Measurements from ENCODE around the gene FOXP1.

Gene FOXP1

DNA sequence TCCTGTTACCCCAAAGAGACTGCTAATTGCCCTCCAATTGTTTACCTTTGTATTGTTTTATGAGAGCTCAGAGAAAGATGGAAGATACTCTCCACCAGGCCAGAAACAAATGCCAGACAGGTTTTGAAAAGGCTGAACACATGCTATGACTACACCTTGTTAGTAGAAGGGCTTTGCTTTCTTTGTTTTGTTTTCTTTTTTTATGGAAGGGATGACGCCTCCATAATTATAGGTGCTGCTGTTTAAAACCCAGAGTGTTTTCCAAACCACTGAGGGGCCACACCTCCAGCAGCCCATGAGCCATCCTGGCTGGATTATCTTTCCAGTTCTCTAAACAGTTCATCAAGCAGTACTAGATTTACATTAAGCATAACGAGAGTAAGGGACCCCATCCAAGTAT is 5.6 kb upstream of the FOXP1 start:
- in situ Hi-C loops (cut with HindIII; ENCODE audit: low sequenced_read_pairs): no loop called here

DNA sequence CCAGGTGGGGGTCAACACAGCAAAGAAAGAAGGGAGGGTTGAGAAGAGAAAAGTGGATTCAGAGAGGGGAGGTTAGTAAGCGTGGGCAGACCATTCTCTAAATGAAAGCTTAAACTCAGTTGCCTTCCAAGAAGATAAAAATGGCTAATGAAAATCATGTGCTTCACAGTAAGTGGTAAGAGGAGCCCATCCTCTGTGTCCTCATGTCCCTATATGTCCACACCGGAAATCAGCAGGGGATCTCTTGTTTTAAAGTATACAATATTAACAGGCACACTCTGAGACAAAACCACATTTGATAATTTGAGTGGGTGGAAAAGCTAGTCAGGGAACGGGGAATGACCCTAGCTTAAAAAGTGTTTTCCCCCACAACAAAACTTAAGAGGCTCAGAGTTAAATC is 4.4 kb upstream of the FOXP1 start:
- in situ Hi-C loops (cut with HindIII; ENCODE audit: low sequenced_read_pairs): no loop called here

DNA sequence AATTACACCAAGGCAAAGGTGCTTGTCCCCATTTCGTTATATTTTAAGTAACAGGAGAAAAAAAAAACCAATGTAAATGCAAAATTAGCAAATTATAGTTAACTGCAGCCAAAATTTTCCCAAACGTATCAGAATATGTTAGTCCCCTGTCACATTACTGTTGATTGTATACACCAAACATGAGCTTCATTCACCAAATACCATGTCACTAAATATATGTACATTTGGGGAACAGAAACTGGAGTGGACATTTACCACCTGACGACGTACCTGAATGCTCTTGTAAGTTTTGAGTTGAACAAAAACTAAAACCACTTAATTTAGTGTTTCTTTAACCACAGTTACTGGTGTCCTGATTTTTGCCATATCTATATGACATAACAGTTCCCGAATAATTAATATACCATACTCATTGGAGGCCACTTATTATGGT is 3.3 kb upstream of the FOXP1 start:
- in situ Hi-C loops (cut with HindIII; ENCODE audit: low sequenced_read_pairs): no loop called here

DNA sequence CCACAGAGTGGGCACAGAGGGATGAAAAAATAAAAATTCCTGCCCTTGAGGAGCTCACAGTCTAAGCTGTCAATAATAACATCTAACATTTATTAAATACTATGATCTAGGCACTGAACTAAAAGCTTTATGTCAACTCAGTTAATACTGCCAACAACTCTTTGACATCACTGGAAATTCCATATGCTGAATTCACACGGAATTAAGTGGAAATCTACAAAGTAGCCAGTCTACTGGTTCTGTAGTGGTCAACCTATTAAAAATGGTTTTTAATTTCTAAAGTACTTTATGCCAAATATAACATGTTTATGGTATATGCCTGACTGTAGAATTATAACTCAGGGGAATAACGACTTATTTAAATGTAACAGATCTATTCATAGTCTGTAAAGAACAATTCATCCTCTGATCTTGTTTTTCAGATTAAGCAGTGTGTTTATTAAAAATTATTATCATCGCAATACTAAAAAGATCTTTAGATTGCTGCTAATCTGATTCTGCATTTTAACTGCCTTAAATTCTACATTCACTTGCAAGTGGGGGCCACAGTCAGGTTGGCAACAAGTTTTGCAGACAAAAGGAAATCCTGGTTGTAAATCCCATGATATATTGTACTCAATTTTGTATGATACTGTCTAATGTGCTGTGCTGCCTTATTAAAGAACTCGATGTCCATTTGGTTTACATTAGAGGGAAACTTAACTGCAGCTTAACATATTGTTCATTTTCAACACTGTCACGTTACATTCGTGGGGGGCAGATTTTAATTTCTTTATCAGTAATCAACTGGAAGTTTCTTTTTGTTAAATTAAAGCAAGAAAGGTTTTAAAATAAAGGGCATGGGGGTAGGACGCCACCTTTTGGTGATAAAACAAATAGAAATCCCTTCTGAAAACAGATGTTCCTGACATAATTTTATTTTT is 2.6 kb upstream of the FOXP1 start:
- in situ Hi-C loops (cut with HindIII; ENCODE audit: low sequenced_read_pairs): no loop called here

DNA sequence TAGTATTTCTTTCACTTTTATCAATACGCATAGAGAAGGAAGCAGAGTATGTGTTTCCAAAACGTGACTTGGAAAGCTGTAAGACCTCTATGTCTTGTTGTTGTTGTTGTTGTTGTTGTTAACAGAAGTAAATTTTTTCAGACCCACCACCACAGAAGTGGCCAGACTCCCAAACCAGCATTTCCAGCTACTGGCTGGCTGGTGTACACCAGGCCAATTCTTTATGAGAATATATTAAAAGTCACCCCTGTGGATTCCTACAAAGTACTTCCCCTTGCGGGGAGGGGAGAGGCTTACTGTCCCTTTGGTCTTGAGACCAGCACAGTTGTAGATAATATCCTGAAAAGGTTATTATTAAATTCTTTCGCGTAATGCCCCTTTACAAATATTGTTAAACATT is 1.6 kb upstream of the FOXP1 start:
- in situ Hi-C loops (cut with HindIII; ENCODE audit: low sequenced_read_pairs): no loop called here

DNA sequence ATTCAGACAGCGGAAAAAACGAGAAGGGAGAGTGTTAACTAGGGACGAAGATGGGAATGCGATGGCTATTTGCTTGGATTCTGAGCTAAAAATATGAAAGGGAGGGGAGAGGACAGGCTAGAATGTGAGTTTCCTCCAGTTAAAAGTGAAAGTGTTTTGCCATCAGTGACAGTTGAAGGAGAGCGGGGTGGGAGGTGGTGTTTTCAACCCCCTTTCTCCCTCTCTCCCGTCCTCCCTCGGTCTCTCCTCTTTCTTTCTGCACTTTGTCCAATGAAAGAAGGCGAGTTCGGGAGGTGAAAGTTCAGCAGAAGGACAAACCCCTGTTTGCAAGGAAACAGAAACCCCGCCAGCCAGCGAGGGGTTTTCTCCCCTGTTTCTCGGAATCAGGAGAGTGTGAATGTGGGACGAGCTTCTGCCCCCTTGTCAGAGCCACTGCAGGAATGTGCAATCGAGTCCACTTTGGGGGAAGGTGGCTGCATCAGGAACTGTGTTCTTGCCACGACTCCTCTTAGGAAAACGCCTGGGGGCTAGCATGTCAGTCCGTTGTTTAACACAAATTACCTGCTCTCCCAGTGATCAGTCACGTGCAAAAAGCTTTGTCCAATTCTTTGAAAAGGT is 975 bp upstream of the FOXP1 start:
- in situ Hi-C loops (cut with HindIII; ENCODE audit: low sequenced_read_pairs): loop anchor here (5.0 kb wide), 2 partner anchors 52 to 87 kb away; no protein-coding TSS in a partner anchor

DNA sequence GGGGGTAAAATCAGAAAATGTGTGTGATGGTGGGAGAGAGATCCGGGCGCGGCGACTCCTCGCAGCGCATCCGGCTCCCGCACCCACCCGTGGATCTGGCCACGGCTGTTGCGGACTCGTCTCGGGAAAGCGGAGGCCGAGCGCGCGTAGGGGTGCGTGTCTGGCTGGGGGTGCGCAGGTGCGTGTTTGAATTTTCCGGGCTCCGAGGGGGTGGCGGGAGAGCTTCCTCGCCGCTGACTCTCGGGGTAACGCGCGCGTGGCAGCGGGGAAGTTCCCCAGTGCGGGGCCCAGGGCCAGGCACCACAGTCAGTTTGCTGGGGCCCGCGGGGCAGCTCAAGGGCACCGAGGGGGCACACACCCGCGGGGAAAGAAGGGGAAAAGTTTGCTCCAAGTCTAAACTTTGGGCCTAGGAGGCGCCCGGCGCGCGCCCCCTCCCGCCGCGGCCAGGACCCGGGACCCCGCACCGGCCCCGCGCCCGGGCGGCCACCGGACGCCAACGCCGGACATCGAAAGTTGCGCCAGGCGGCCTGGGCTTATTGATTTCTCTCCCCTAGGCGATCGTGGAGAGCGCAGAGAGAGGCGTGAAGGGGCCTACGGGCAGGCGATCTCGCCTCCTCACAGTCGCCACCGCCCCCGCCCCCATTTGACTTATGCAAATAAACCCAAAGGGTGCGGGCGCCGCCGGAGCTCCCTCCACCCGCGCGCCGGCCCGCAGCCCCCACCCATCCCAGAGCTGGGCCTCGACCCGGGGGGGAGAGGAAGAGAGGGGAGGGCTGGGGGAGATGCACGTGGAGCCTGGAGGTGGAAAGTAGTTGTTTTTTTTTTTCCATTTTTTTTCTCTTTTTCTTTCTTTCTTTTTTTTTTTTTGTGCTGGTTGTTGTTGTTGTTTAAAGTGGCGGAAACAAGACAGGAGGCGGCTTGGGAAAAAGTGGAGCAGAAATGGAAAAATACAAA is 639 bp downstream of the FOXP1 start:
- in situ Hi-C loops (cut with HindIII; ENCODE audit: low sequenced_read_pairs): loop anchor here (5.0 kb wide), 2 partner anchors 51 to 86 kb away; no protein-coding TSS in a partner anchor

DNA sequence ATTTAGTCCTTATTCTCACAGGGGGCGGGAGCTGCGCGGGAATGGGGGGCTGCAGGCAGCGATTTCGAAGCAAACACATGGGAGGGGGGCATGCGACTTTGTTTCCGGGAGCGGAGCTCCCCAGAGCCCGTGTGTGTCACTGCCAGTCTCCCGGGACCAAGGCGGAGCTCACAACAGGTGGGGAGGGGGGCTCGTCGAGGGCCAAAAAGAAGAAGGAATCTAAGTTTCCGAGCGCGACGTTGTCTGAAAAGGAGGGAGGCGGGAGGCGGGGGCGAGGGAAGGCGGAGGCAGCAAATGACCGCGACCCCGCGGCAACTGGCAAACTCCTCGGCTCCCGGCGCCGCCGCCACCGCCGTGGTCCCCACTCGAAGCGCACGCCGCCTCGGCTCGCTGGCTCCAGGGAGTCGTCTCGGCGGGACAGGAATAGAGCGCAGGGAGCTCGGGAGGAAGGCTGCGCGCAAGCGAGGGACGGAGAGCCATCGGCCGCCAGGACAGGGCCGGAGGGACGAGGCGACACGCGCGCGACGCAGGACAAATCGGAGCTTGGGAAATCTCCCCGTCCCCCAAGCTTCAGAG is 1.4 kb downstream of the FOXP1 start:
- in situ Hi-C loops (cut with HindIII; ENCODE audit: low sequenced_read_pairs): loop anchor here (5.0 kb wide), 2 partner anchors 50 to 85 kb away; no protein-coding TSS in a partner anchor

DNA sequence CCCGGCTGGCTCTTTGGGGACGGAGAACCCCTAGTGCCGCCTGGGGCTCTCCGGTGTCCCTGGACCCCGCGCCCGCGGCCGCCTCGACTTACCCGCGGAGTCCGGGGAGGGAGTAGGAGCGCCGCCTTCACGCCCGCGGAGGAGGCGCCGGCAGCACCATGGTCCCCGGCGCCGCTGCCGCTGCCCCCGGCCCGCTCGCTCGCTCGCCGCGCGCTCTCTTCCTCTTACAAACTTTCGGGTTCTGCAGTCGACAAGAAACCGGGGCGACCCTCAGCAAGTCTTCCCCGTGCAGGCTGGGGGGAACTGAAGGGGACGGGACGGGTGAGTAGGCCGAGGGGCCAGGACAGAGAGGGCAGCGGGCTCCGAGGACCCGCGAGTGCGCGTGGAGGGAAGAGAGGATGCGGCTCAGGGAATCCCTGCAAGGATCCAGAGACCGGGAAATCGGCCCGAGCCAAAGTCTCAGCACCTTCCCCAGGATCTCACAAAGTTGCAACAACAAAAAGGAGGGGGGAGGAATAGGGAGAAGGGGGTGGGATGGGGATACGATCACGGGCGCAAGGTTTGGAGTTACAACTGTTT is 2.0 kb downstream of the FOXP1 start:
- in situ Hi-C loops (cut with HindIII; ENCODE audit: low sequenced_read_pairs): loop anchor here (5.0 kb wide), 2 partner anchors 49 to 84 kb away; no protein-coding TSS in a partner anchor

DNA sequence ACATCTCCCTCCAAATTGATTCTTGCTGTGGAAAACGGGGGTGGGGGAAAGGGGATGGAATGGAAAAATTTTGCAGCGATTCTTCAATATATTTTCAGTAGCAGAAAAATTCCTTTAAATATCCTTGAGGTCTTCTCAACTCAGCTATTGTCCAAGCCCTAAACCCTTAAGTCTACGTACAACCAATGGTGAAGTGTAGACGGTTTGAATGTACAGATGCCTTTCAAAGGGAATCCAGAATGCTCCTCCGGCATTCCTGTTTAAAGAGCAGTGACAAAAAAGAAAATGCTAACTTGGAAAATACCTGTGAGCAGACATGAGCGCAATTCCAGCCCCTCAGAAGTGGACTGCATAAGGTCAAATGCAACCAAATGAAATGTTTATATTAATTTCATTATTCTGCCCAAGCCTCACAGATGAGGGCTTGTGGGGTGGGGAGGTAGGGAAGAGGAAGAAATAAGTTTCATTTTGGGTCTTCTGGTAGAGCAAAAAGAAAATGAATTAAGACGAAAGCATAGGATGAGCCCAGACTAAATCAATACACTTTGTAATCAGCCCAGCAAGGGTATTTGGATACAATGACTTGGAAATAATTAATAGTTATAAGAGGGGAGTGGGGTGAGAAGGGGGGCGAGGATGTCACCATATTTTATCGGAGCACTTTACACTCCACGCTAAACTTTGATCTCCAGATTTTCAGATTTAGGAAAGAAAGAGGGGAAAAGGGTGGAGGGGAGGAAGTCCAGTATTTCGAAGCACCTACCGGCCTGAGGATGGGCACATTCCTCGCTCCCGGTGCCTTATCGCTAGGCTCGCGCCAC is 2.7 kb downstream of the FOXP1 start:
- in situ Hi-C loops (cut with HindIII; ENCODE audit: low sequenced_read_pairs): loop anchor here (5.0 kb wide), 2 partner anchors 49 to 84 kb away; no protein-coding TSS in a partner anchor

DNA sequence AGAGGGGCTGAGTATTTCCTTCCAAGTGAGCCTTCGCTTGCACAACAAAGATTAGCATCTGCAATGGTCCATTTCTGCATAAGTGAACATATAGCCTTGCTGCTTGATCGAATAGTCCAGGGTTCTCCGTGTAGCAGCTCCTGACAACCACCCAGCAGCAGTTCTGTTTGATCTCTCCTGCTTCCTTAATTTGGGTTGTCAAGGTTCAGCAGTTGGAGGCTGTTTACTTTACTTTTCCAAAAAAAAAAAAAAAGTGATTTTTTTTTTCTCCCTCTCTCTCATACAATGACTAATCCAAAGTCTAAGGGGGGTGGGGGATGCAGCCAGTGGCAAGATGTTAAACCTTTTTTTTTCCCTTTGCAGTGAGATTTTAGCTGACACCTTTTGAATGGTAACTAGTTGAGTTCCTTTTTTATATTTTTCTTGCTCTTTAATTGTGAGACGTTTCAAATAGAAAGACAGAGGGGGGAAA is 3.6 kb downstream of the FOXP1 start:
- in situ Hi-C loops (cut with HindIII; ENCODE audit: low sequenced_read_pairs): loop anchor here (5.0 kb wide), 2 partner anchors 48 to 83 kb away; no protein-coding TSS in a partner anchor

DNA sequence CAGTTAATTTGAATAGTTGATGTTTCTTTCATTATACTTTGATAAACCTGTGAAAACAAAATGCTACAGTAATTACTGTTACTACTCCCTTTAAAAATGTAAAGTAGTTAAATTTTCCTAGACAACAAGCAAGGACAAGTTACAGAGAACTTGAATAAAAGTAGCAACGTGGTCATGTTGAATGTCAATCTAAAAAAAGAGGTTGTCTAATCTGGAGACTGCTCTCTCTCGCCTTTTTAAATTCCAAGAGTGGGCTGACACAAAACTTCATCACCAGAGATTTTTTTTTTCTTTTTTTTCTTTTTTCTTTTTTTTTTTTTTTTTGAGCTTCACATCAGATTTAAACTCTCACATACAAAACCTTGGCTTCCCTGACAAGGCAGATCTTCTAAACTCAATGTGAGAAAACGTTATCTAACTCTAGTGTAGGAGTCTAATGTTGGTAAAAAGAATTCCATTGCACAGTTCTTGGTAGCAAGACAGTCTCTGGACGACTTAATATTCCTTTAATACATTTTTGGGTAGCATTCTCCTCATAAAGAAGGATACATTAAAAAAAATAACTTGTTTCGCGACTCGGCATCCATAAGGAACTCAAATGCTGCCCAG is 4.1 kb downstream of the FOXP1 start:
- in situ Hi-C loops (cut with HindIII; ENCODE audit: low sequenced_read_pairs): no loop called here

DNA sequence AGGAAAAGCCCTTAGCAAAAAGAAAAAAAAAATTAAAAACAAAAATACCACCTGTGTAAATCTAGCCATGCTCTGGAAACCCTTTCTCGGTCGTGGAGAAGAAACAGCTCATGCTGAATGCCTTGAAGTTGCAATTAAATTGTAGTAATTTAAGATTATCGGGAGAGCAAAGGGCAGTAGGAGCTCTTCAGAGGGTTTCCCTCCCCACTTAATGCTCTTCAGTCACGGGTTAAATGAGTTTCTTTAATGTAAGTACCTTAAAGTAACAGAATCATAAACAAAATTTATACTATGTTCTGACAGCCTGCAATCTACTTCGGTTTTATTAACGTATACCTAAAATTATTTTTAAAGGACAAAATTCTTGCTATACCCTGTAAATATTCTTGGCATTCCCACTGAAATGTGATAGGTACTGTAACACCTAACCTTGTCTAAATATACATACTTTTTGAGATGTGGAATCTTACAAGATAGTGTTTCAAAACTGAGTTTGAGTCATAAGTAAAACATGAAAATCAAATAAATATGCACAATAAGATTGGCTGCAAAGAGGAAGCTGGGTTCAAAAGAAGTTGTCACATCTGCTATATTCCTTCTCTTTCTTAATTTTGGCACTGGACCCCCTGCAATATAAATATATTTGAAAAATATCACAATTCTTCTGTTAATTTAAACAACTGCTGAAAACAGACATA is 5.3 kb downstream of the FOXP1 start:
- in situ Hi-C loops (cut with HindIII; ENCODE audit: low sequenced_read_pairs): no loop called here

DNA sequence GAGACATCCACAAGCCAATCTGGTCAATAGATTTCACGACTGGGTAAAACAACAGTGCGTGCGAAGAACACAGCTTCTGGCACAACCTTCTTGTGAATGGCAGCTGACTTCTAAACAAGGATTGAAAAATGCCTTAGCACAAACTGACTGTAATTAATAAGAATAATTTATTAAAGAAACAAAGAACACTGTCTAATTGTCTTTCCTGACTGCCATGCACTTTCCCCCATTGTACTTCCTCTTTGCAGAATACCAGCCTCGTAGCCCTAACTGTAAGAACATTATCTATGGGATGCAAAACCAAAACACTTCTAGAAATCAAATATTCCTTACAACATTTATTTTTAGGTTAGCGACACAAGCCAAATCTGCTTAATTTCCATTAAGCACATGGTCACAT is 6.5 kb downstream of the FOXP1 start:
- in situ Hi-C loops (cut with HindIII; ENCODE audit: low sequenced_read_pairs): no loop called here

DNA sequence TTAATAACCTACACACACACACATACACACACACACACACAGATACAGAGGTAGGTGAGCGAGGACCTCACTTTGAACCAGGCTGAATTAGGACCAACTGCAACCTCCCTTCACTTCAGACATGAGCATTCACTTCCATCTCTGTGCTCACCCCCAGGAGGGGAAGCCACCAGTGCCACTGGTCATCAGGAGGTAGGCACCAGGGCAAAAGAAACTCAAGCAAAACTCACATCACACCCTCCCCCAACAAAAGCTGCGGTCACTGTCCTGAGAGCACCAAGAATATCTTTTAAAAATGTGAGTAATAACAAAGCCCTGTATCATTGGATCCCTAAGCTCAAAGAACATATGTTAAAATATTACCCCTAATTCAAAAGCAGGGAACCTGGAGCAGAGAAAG is 8.1 kb downstream of the FOXP1 start:
- in situ Hi-C loops (cut with HindIII; ENCODE audit: low sequenced_read_pairs): no loop called here

DNA sequence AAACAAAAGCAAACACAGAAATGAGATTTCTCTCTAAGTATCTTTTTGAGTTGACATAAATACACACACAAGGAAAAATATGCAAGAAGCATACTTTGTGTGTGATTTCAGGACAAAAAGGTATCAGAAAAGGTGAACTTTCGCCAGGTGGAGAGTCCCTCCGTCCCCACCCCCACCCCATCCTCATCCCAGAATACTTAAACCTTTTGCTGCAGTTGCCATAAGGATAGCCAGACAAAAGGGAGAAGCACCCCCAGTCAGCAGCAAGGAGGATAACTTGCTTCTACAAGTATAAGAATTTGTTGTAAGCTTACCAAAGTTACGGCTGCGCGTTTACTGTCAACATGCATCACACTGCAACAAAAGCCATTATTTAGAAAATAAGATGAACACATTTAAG is 10.3 kb downstream of the FOXP1 start:
- in situ Hi-C loops (cut with HindIII; ENCODE audit: low sequenced_read_pairs): no loop called here

DNA sequence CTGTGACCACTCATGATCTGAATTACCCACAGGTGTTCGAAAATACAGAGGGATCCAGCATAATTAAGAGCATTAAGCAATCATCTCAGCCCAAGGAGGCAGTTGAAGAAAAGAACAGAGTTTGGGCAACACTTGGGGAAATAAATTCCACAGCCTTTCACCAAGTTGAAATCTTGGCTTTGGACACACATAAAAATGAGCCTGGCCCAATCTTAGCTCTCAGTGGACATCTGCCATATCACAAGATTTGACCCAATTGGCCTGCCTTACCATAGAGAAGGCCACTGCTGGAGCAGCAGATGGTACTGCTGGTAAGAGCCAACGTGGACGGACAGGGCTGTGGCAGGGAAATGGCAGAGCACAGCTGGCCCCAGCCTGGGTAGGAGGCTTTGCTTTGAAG is 13.0 kb downstream of the FOXP1 start:
- in situ Hi-C loops (cut with HindIII; ENCODE audit: low sequenced_read_pairs): no loop called here

DNA sequence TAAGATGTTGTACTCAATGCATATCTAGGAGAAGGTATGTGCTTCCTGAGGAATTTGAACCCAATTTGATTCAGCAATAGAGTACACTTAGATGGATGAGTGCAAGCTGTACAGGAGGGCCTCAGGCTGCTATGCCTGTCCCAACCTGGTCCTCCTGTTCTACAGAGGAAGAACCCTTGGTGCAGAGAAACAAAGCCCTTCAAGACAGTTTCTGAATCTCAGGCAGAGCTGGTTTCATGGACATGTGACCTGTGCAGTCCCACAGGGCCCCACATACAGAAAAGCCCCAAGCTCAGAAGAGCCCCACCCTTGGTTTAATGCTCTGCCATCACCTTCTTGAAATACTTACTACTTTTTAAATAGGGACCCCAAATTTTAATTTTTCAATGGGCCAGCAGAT is 15.3 kb downstream of the FOXP1 start:
- in situ Hi-C loops (cut with HindIII; ENCODE audit: low sequenced_read_pairs): no loop called here
